ENCODE data around the gene OLIG2. TPM values are rescaled to one million over a fixed set of nuclear protein-coding genes. Genes with fewer than 3 reads are reported as not detected.

The OLIG2 gene
- total RNA-seq, 1 donor from 2014 or later, result not detected

- Histone ChIP-seq H3K36me3 (no peaks in the 10 kb centered on the region), H3K4me1 (peaks cover 8% of the 10 kb centered on the region), H3K27ac (replicated peaks) (no peak overlapping the region), H3K27me3 (ENCODE audit: low read depth) (peaks cover 98% of the 10 kb centered on the region), H3K9me3 (replicated peaks) (no peaks in the 10 kb centered on the region), H3K4me3 (no peak overlapping the region)
- no peak for TF ChIP-seq CTCF (IDR thresholded peaks at IDR 0.05; ENCODE audit: borderline replicate concordance)
- intact Hi-C loops (cut with micrococcal nuclease), result no loop called here
- DNase-seq, result no peak
Observed at GRCh38 chr21:33035147-33035546, 9.4 kb downstream of the OLIG2 start.

- peak; percentile 41 for DNase-seq
- Histone ChIP-seq H3K4me3 (no peak overlapping the region), H3K9me3 (replicated peaks) (no peaks in the 10 kb centered on the region), H3K36me3 (no peaks in the 10 kb centered on the region), H3K27me3 (ENCODE audit: low read depth) (peaks cover 98% of the 10 kb centered on the region), H3K27ac (replicated peaks) (no peak overlapping the region), H3K4me1 (peaks cover 8% of the 10 kb centered on the region)
- no peak for TF ChIP-seq CTCF (IDR thresholded peaks at IDR 0.05; ENCODE audit: borderline replicate concordance)
- intact Hi-C loops (cut with micrococcal nuclease), result no loop called here
Observed at GRCh38 chr21:33036430-33037162, 10.9 kb downstream of the OLIG2 start.

GRCh38 chr21:33037501-33037900 is 11.8 kb downstream of the OLIG2 start:
- H3K27me3 ChIP-seq (ENCODE audit: low read depth), result peaks cover 98% of the 10 kb centered on the region
- H3K4me3 ChIP-seq, result no peak overlapping the region
- no peak overlapping the region for H3K27ac ChIP-seq (replicated peaks)
- no peak for TF ChIP-seq CTCF (IDR thresholded peaks at IDR 0.05; ENCODE audit: borderline replicate concordance)
- no peaks in the 10 kb centered on the region for H3K36me3 ChIP-seq
- no peak for DNase-seq
- peaks cover 8% of the 10 kb centered on the region for H3K4me1 ChIP-seq
- intact Hi-C loops (cut with micrococcal nuclease), result no loop called here
- H3K9me3 ChIP-seq (replicated peaks), result no peaks in the 10 kb centered on the region

- intact Hi-C loops (cut with micrococcal nuclease), result no loop called here
- TF ChIP-seq CTCF (IDR thresholded peaks at IDR 0.05; ENCODE audit: borderline replicate concordance), result no peak
- H3K4me1 ChIP-seq, result no peaks in the 10 kb centered on the region
- no peak overlapping the region for H3K27ac ChIP-seq (replicated peaks)
- DNase-seq, result no peak
- no peaks in the 10 kb centered on the region for H3K36me3 ChIP-seq
- peaks cover 98% of the 10 kb centered on the region for H3K27me3 ChIP-seq (ENCODE audit: low read depth)
- no peaks in the 10 kb centered on the region for H3K9me3 ChIP-seq (replicated peaks)
- no peak overlapping the region for H3K4me3 ChIP-seq
Observed at GRCh38 chr21:33039536-33039935, 13.8 kb downstream of the OLIG2 start.

GRCh38 chr21:33040215-33040614 is 14.5 kb downstream of the OLIG2 start:
- no peaks in the 10 kb centered on the region for H3K9me3 ChIP-seq (replicated peaks)
- TF ChIP-seq CTCF (IDR thresholded peaks at IDR 0.05; ENCODE audit: borderline replicate concordance), result no peak
- H3K36me3 ChIP-seq, result no peaks in the 10 kb centered on the region
- DNase-seq, result no peak
- no peaks in the 10 kb centered on the region for H3K4me1 ChIP-seq
- H3K4me3 ChIP-seq, result no peak overlapping the region
- no peak overlapping the region for H3K27ac ChIP-seq (replicated peaks)
- intact Hi-C loops (cut with micrococcal nuclease), result no loop called here
- peaks cover 98% of the 10 kb centered on the region for H3K27me3 ChIP-seq (ENCODE audit: low read depth)
